AG04449 (cell line): ENCODE data around the gene SHC3.

Source experiments
- CTCF ChIA-PET: fragments of 350-600 bp; formaldehyde crosslinking; extraction: SDS; loops from one replicate; lab custom pipeline; 2021; ENCODE audit warnings: antibody characterized with exemption; lab: Yijun Ruan, JAX
- POLR2A ChIA-PET: fragments of 400-600, 350-600 bp; formaldehyde crosslinking; extraction: SDS; loops from one replicate; lab custom pipeline; 2020; ENCODE audit warnings: antibody characterized with exemption, inconsistent platforms; lab: Yijun Ruan, JAX
- DNase-seq: peaks from one replicate; pipeline ENCODE4 v3.0.0-alpha.2; 2010; ENCODE audit warnings: low read depth, low spot score
- H3K4me3 ChIP-seq: 2 replicates; pipeline ENCODE4 v1.5.1; 2011; ENCODE audit warnings: low read depth, mild to moderate bottlenecking, control low read depth, low read length
- TF ChIP-seq, protein P1 (sequence below): IDR thresholded peaks from one replicate; pipeline ENCODE4 v1.5.1; 2011; ENCODE audit warnings: mild to moderate bottlenecking, moderate library complexity, low read length, control low read depth, inconsistent platforms; ENCODE audit not compliant: insufficient read depth; ENCODE audit errors: missing control alignments

The SHC3 gene

DNA sequence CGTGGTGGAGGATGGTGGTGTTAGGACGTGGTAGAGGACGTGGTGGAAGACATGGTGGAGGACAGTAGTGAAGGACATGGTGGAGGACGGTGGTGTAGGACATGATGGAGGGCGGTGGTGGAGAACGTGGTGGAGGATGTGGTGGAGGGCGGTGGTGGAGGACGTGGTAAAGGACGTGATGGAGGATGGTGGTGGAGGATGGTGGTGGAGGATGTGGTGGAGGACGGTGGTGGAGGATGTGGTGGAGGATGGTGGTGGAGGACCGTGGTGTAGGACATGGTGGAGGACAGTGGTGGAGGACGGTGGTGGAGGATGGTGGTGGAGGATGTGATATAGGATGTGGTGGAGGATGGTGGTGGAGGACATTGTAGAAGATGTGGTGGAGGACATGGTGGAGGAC is 119.7 kb downstream of the SHC3 start:
- no peak for DNase-seq
- POLR2A ChIA-PET = no interaction called here
- TF ChIP-seq, protein P1, sequence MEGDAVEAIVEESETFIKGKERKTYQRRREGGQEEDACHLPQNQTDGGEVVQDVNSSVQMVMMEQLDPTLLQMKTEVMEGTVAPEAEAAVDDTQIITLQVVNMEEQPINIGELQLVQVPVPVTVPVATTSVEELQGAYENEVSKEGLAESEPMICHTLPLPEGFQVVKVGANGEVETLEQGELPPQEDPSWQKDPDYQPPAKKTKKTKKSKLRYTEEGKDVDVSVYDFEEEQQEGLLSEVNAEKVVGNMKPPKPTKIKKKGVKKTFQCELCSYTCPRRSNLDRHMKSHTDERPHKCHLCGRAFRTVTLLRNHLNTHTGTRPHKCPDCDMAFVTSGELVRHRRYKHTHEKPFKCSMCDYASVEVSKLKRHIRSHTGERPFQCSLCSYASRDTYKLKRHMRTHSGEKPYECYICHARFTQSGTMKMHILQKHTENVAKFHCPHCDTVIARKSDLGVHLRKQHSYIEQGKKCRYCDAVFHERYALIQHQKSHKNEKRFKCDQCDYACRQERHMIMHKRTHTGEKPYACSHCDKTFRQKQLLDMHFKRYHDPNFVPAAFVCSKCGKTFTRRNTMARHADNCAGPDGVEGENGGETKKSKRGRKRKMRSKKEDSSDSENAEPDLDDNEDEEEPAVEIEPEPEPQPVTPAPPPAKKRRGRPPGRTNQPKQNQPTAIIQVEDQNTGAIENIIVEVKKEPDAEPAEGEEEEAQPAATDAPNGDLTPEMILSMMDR = no peak
- CTCF ChIA-PET = no interaction called here
- H3K4me3 ChIP-seq = no peak overlapping the region

DNA sequence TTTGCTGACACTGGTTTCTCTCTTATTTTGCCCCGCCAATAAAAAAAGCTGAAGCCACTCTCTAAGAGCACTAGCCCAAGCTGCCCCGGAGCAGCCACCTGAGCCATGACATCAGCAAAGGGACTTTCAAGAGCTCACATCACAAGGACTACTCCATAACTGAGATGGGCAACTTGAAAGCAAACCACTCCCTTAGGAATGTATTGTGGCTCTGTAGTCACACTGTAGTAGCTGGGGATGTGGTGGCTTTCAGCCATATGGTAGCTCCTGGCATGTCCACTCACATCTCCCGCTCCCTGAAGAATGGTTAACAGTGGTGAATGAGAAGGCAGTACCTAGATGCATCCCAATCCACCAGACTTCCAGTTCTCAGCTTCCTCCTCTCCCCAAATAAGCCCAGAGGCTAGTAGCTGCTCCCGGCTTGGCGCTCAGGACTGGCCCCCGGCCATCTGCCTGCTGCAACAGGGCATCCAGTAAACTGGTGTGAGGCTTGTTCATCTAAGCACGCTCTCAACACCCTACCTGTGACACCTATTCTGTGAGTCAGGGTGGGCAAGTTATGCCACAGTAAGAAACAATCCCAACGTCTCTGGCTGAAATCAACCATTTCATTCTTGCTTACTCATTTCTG is 123.6 kb downstream of the SHC3 start:
- TF ChIP-seq, protein P1 = no peak
- ChIA-PET CTCF (no interaction called here), POLR2A (no interaction called here)
- H3K4me3 ChIP-seq = no peak overlapping the region
- DNase-seq = no peak

DNA sequence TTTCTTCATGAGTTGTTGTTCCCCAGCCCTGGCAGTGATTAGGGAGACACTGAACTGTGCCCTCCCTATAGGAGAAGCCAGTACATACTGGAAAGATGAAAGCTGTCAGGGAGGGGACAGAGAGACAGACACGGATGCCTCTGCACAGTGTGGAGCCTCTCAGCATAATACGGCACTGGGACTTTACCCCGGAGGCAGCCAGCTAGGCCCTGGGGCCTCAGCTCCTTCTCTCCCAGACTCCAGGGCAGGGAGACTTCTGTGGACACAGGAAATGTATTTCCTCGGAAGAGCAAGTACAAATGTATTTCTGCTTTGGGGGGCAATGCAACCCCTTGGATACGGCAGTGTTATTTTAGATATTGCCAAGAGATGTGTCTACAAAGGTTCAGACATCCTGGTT is 125.3 kb downstream of the SHC3 start:
- TF ChIP-seq, protein P1 = no peak
- DNase-seq = no peak
- H3K4me3 ChIP-seq = no peak overlapping the region
- ChIA-PET POLR2A (no interaction called here), CTCF (no interaction called here)

DNA sequence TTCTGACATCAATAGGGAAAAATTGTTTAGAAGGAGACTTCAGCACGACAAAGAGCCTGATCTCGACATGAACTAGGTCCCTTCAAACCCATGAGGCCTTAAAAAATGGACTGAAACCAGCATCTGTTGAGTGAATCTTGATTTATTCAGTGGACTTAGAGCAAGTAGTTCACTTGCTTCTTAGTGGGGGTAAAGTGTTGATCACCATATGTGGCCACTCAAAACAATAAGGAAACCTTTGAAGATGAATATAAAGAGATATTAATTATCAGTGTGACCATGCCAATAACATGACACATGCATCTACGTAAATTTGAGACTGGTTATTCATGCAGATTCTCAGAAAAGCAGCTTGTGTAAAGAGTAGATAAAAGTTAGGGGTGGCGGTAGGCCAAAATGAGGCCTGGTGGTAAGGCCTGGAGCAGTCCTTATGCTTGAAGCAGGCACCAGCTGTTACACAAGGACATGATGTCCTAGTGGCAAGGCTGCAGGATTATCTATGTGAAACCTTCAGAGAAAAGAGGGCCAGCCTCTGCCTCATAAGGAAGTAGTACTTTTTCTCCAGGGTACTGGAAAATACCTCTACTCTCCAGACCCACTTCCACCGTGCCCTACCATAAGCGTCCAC is 126.0 kb downstream of the SHC3 start:
- H3K4me3 ChIP-seq = no peak overlapping the region
- ChIA-PET POLR2A (no interaction called here), CTCF (no interaction called here)
- no peak for DNase-seq
- TF ChIP-seq, protein P1 = no peak

DNA sequence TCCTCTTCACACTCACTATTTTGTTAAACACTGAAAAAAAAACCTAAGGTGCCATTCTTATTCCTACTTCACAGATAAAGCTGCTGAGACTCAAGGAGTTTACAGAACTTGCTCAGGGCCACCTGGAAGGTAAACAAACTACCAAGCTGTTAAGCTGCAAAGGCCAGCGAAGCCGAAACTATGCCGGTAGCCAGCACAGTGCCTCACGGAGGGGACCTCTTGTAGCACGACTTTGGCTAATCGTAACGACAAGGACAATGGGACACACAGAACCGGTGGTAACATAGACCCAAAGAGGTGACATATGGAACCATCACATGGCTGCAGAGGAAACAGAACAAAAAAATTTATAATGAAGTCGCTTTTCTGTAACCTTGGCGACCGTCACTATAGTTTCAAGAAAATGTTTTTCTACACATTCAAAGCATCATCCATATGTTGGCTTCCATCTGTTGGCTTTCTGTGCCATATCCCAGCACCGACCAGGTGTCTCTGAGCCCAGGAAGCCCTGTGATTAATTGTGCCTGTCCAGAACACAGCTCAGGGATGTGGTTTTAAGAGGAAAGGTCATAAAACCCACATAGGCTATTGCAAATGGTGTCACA is 127.1 kb downstream of the SHC3 start:
- DNase-seq = no peak
- CTCF ChIA-PET = no interaction called here
- H3K4me3 ChIP-seq = no peak overlapping the region
- TF ChIP-seq, protein P1 = no peak
- POLR2A ChIA-PET = no interaction called here

DNA sequence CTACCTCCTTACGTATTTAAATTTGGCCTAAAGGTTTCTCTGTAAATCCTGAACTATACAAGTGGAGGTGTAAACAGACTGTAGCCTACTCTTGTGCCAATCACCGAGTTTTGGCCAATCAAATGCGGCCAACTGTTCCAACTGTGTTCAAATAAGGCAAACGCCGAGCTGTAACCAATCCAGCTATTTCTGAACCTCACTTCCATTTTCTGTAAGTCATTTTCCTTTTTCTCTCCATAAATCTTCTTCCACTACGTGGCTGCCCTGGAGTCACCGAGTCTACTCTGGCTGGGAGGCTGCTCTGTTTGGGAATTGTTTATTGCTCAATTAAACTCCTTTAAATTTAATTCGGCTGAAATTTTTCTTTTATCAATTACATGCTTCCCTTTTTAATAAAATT is 129.0 kb downstream of the SHC3 start:
- no peak for DNase-seq
- H3K4me3 ChIP-seq = no peak overlapping the region
- POLR2A ChIA-PET = no interaction called here
- CTCF ChIA-PET = interaction anchor here (1.4 kb wide), 2 partner anchors 11 to 14 kb away, joined by 3 to 5 read pairs; no protein-coding TSS in a partner anchor
- TF ChIP-seq, protein P1 = no peak
